PFSK-1 (cell line): ENCODE results near the gene ZFAND3.

ENCODE experiments used
- FOXP2 ChIP-seq: optimal IDR thresholded peaks from 2 replicates; pipeline ENCODE3; 2011; ENCODE audit warnings: borderline replicate concordance, control low read depth, inconsistent platforms; ENCODE audit not compliant: insufficient read depth; ENCODE audit errors: extremely low read length, extremely low read depth
- POLR2AphosphoS5 ChIP-seq: IDR thresholded peaks from 2 replicates; pipeline ENCODE4 v1.6.1; 2012; ENCODE audit warnings: low read depth, mild to moderate bottlenecking, control low read depth, low read length, moderate library complexity
- REST ChIP-seq, 2 experiments: IDR thresholded peaks; 2 replicates each; pipeline versions ENCODE4 v1.6.1 to v1.8.0; 2011 to 2012; ENCODE audit warnings: low read depth in 2 of 2, low read length in 2 of 2, control low read depth in 1 of 2, inconsistent platforms in 1 of 2, mild to moderate bottlenecking in 1 of 2, moderate library complexity in 1 of 2; ENCODE audit not compliant: insufficient read depth in 1 of 2
- SIN3A ChIP-seq: IDR thresholded peaks from 2 replicates; pipeline ENCODE4 v1.6.1; 2012; ENCODE audit warnings: mild to moderate bottlenecking, low read length, moderate library complexity, borderline replicate concordance; ENCODE audit not compliant: insufficient read depth
- TAF1 ChIP-seq: IDR thresholded peaks from 2 replicates; pipeline ENCODE4 v1.6.1; 2012; ENCODE audit warnings: low read length, control low read depth, borderline replicate concordance; ENCODE audit not compliant: insufficient read depth

ZFAND3 gene

GRCh38 chr6:38177882-38178583, 358.5 kb downstream of the ZFAND3 start:
- TF ChIP-seq SIN3A, result no peak
- TF ChIP-seq TAF1, result no peak
- no peak for TF ChIP-seq REST (IDR thresholded peaks at IDR 0.05; ENCODE audit: insufficient read depth in 1 of 2, low read depth in 2 of 2, low read length in 2 of 2)
- no peak for TF ChIP-seq POLR2AphosphoS5
- TF ChIP-seq FOXP2, result no peak

- TF ChIP-seq FOXP2 (no peak), REST (IDR thresholded peaks at IDR 0.05; ENCODE audit: insufficient read depth in 1 of 2, low read depth in 2 of 2, low read length in 2 of 2) (no peak), SIN3A (no peak), POLR2AphosphoS5 (no peak), TAF1 (no peak)
Observed at GRCh38 chr6:38178584-38178886, 359.0 kb downstream of the ZFAND3 start.

GRCh38 chr6:38179300-38179699, 359.8 kb downstream of the ZFAND3 start:
- TF ChIP-seq TAF1 (no peak), FOXP2 (no peak), POLR2AphosphoS5 (no peak), REST (IDR thresholded peaks at IDR 0.05; ENCODE audit: insufficient read depth in 1 of 2, low read depth in 2 of 2, low read length in 2 of 2) (no peak), SIN3A (no peak)

- no peak for TF ChIP-seq FOXP2
- no peak for TF ChIP-seq POLR2AphosphoS5
- no peak for TF ChIP-seq REST (IDR thresholded peaks at IDR 0.05; ENCODE audit: insufficient read depth in 1 of 2, low read depth in 2 of 2, low read length in 2 of 2)
- TF ChIP-seq SIN3A, result no peak
- no peak for TF ChIP-seq TAF1
Observed at GRCh38 chr6:38179794-38180430, 360.4 kb downstream of the ZFAND3 start.
